Stomach (tissue), 4 donors: Measurements from ENCODE around the gene LIPH.

Experiments
- EP300 ChIP-seq: sonication (generic); formaldehyde crosslinking; IDR thresholded peaks from one replicate; pipeline ENCODE4 v1.6.1; 2017; ENCODE audit warnings: antibody characterized with exemption
- TF ChIP-seq, protein P1 (sequence below), 7 experiments: fragments of 450-650 bp in 4 of 7; fragments of 200-600 bp in 3 of 7; sonication (generic) in 3 of 7; IDR thresholded peaks; one replicate each; pipeline ENCODE4 v1.5.1; 2016 to 2019; ENCODE audit warnings: antibody characterized with exemption in 7 of 7, control low read depth in 2 of 7, mild to moderate bottlenecking in 1 of 7

- TF ChIP-seq, protein P1, sequence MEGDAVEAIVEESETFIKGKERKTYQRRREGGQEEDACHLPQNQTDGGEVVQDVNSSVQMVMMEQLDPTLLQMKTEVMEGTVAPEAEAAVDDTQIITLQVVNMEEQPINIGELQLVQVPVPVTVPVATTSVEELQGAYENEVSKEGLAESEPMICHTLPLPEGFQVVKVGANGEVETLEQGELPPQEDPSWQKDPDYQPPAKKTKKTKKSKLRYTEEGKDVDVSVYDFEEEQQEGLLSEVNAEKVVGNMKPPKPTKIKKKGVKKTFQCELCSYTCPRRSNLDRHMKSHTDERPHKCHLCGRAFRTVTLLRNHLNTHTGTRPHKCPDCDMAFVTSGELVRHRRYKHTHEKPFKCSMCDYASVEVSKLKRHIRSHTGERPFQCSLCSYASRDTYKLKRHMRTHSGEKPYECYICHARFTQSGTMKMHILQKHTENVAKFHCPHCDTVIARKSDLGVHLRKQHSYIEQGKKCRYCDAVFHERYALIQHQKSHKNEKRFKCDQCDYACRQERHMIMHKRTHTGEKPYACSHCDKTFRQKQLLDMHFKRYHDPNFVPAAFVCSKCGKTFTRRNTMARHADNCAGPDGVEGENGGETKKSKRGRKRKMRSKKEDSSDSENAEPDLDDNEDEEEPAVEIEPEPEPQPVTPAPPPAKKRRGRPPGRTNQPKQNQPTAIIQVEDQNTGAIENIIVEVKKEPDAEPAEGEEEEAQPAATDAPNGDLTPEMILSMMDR (IDR thresholded peaks at IDR 0.05), result no peak
- no peak for TF ChIP-seq EP300
Observed at GRCh38 chr3:185549122-185549521, 3.3 kb downstream of the LIPH start.
